Subcutaneous abdominal adipose tissue (tissue), 5 donors: ENCODE measurements around the gene FAM107A.
A peak's percentile ranks its signal among the peaks of the same experiment; 100 is the strongest.

ENCODE experiments used
- H3K27ac ChIP-seq: one replicate; pipeline ENCODE4 v1.7.0; 2013; ENCODE audit warnings: low read depth, mild to moderate bottlenecking, inconsistent platforms, low read length, moderate library complexity
- H3K27me3 ChIP-seq, 5 donors: one replicate each; pipeline ENCODE4 v1.7.0; 2013; ENCODE audit warnings: low read length in 5 of 5, inconsistent platforms in 1 of 5; ENCODE audit not compliant: control insufficient read depth in 5 of 5, insufficient read depth in 4 of 5
- H3K36me3 ChIP-seq, 5 donors: one replicate each; pipeline ENCODE4 v1.7.0; 2013; ENCODE audit warnings: low read length in 5 of 5; ENCODE audit not compliant: control insufficient read depth in 5 of 5, insufficient read depth in 5 of 5
- H3K4me1 ChIP-seq, 5 donors: one replicate each; pipeline ENCODE4 v1.7.0; 2013; ENCODE audit warnings: low read length in 5 of 5, mild to moderate bottlenecking in 3 of 5, moderate library complexity in 1 of 5; ENCODE audit not compliant: control insufficient read depth in 5 of 5, insufficient read depth in 5 of 5
- H3K4me3 ChIP-seq, 5 donors: one replicate each; pipeline ENCODE4 v1.7.0; 2013; ENCODE audit warnings: low read length in 5 of 5, low read depth in 1 of 5
- H3K9ac ChIP-seq, 5 donors: one replicate each; pipeline ENCODE4 v1.7.0; 2013; ENCODE audit warnings: low read length in 5 of 5, mild to moderate bottlenecking in 4 of 5, moderate library complexity in 3 of 5
- H3K9me3 ChIP-seq, 5 donors: one replicate each; pipeline ENCODE4 v1.7.0; 2013; ENCODE audit warnings: low read length in 5 of 5; ENCODE audit not compliant: control insufficient read depth in 5 of 5
- donor health status: healthy.
- donor health status: healthy.
- donor health status: healthy.
- donor health status: healthy.
- donor health status: healthy.

The FAM107A gene

GRCh38 chr3:58521336-58521670, 55.9 kb downstream of the FAM107A start:
- H3K4me3 ChIP-seq, result no peak overlapping the region
- H3K4me1 ChIP-seq, result peaks cover 0 to 11% (median 0%) of the 10 kb centered on the region in 5 donors
- H3K36me3 ChIP-seq, result peaks cover 11 to 72% (median 65%) of the 10 kb centered on the region in 5 donors
- H3K9me3 ChIP-seq, result no peaks in the 10 kb centered on the region
- no peak overlapping the region for H3K9ac ChIP-seq
- no peak overlapping the region for H3K27ac ChIP-seq
- no peaks in the 10 kb centered on the region for H3K27me3 ChIP-seq

GRCh38 chr3:58520403-58521335, 56.5 kb downstream of the FAM107A start:
- H3K4me1 ChIP-seq, result peaks cover 0 to 11% (median 0%) of the 10 kb centered on the region in 5 donors
- H3K9ac ChIP-seq, result peak overlapping the region in 1 of 5 donors; percentile 4
- peaks cover 11 to 70% (median 63%) of the 10 kb centered on the region in 5 donors for H3K36me3 ChIP-seq
- H3K27me3 ChIP-seq, result no peaks in the 10 kb centered on the region
- H3K27ac ChIP-seq, result no peak overlapping the region
- H3K4me3 ChIP-seq, result no peak overlapping the region
- H3K9me3 ChIP-seq, result no peaks in the 10 kb centered on the region

- Histone ChIP-seq H3K9ac (no peak overlapping the region), H3K4me1 (peaks cover 0 to 11% (median 0%) of the 10 kb centered on the region in 5 donors), H3K27me3 (no peaks in the 10 kb centered on the region), H3K4me3 (no peak overlapping the region), H3K36me3 (peaks cover 9 to 64% (median 60%) of the 10 kb centered on the region in 5 donors), H3K9me3 (no peaks in the 10 kb centered on the region), H3K27ac (no peak overlapping the region)
These were observed 57.4 kb downstream of the FAM107A start for GRCh38 chr3:58519668-58520402.

GRCh38 chr3:58518291-58518789, 58.9 kb downstream of the FAM107A start:
- Histone ChIP-seq H3K9ac (no peak overlapping the region), H3K4me1 (peaks cover 0 to 11% (median 0%) of the 10 kb centered on the region in 5 donors), H3K36me3 (peaks cover 15 to 61% (median 59%) of the 10 kb centered on the region in 5 donors), H3K27ac (no peak overlapping the region), H3K27me3 (no peaks in the 10 kb centered on the region), H3K4me3 (no peak overlapping the region), H3K9me3 (no peaks in the 10 kb centered on the region)

- Histone ChIP-seq H3K4me1 (peaks cover 0 to 11% (median 0%) of the 10 kb centered on the region in 5 donors), H3K27me3 (no peaks in the 10 kb centered on the region), H3K36me3 (peaks cover 21 to 48% (median 35%) of the 10 kb centered on the region in 5 donors), H3K4me3 (no peak overlapping the region), H3K9me3 (no peaks in the 10 kb centered on the region), H3K9ac (no peak overlapping the region), H3K27ac (no peak overlapping the region)
These were observed 62.8 kb downstream of the FAM107A start for GRCh38 chr3:58514405-58514804.
